HG03025 (cell line): Measurements from ENCODE around the gene MEIOSIN.
A peak's percentile ranks its signal among the peaks of the same experiment; 100 is the strongest.
"Not testable (repeated sequence)": the region's sequence is repeated elsewhere in the genome, so short reads cannot be mapped to it uniquely, and the experiment has no call there.

Experiments
- ATAC-seq: cut with Tn5 transposase; IDR thresholded peaks from one replicate; pipeline ENCODE4 v1.9.1; 2021; ENCODE audit warnings: mild to moderate bottlenecking, moderate library complexity; ENCODE audit not compliant: unreplicated experiment, low FRiP score

MEIOSIN gene, protein sequence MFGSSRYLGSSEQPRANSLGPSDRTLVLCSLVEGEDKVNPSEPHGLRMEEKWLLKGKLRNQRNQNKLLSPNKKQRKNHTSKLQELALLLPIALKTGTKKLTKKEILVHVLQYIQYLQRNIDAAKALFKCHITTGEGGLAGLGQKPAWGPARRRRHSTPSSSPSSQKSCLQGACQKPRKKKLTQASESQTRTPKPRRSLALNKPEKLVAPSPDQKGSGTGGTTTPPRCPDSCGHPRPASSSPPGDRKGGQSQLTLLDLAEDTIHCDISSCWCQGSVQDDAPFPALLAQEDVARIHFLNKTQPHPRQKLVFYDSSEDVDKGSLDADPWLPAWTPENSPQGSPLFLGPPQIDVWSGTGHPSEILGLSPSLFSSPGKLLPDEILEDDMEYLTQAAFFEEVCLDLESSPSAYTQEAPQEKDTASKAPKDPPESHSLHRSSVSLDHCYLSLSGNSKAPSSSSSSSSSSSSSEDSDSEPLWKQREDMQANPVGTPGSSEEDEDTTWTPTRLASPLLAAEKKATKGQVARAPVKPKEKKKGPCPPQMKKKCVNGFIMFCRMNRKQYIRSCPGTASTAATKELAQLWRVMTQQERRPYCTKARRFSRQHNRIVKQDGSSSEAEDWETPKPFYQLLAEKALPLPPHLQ

GRCh38 chr19:45733160-45733810, at the start of gene MEIOSIN:
MEIOSIN (plus strand) TSS chr19:45733439; CDS start chr19:45735377, 1,938 bp downstream.
- ATAC-seq: no peak

GRCh38 chr19:45685045-45685444, 48.2 kb upstream of the MEIOSIN start:
- not testable (repeated sequence) for ATAC-seq

DNA sequence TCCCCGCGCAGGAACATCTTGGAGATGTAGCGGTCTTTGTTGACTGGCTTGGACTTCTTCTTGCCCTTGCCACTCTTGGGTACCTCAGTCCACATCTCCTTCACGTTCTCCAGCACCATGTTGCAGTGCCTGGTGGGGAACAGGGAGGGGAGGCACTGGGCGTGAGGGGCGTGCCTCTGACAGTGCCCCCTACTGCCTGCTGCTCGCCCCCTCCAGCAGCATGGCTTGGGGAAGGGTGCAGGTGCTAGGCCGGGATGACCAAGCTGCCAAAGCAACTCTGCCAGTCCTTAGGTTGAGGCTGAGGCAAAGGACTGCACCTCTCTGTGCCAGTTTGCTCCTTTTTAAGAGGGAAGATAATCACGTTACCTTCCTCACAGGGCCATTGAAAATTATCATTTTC, 45.6 kb upstream of the MEIOSIN start:
- no peak for ATAC-seq

GRCh38 chr19:45691516-45692186, 41.6 kb upstream of the MEIOSIN start, which contains the start of gene SNRPD2:
SNRPD2 (minus strand) TSS chr19:45691953; CDS start chr19:45691888, 65 bp downstream.
- peak; percentile 52 for ATAC-seq

GRCh38 chr19:45692187-45693105, 40.8 kb upstream of the MEIOSIN start, which contains the start of gene QPCTL:
QPCTL (plus strand) TSS chr19:45692666; CDS start chr19:45692704, 38 bp downstream.
- ATAC-seq: peak; percentile 85

DNA sequence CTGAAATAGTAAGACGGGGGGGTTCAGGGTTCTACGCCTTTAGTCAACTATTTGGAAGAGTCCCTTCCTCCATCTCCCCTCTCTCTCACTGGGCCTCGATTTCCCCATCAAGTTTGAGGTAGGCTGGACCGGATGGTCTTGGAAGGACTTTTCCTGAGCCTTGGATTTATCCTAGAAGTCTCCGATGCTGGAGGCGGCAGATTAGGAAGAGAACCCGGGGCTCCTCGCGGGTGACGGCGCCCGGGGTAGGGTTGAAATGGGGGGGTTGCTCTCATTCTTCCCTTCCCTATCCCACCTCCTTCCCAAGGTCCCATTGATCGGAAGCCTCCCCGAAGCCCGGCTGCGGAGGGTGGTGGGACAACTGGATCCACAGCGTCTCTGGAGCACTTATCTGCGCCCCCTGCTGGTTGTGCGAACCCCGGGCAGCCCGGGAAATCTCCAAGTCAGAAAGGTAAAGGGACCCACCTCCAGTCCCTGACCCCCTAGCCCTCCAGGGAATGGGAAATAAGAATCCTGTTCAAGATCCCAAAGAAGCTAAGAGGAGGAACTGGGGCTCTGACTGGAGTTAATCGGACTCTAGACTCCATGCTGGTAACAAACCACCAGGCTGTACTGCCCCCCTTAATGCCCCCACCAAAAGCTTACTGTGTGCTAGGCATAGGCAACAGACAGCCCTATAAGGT, 40.0 kb upstream of the MEIOSIN start:
- ATAC-seq: no peak

GRCh38 chr19:45701676-45702075, 31.6 kb upstream of the MEIOSIN start:
- no peak for ATAC-seq

- ATAC-seq: no peak
These were observed 28.1 kb upstream of the MEIOSIN start for GRCh38 chr19:45705115-45705514.

- no peak for ATAC-seq
These were observed 27.4 kb upstream of the MEIOSIN start for GRCh38 chr19:45705710-45706415.

GRCh38 chr19:45710356-45711130, 22.7 kb upstream of the MEIOSIN start:
- no peak for ATAC-seq

DNA sequence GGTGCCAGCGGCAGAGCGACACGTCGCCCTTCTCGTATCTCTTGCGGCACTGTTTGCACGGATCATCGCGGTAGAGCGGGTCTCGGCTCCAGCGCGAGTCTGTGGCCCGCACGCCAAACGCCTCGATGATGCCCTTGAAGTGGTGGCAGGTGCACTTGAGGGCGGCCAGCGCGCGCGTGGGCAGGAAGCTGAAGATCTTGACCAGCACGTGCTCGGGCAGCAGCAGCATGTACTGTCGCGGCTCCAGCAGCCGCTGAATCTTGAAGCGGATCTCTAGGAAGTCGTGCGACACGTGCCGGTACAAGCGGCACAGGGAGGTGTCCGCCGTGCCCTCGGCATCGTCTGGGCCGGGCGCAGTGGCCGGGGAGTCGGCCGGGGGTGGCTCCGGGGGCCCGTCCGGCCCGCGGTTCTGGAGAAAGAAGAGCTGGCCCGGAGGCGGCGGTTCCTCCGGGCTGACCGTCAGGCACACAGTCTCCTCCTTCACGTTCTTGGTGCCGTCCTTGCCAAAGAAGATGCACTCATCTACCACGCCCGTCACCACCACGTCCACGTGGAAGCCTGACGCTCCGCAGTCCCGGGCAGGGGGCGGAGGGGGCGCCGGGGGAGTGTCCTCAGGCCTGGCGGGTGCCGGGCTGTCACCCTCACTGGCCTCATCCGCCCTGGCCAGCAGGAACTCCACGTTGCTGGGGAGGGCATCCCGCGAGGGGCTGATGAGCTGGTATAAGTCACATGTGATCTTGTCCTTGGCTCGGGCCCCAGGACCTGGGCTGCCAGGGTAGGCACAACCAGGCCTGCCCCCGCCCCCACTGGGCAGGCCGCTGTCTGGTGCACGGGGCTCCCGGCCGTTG, 21.2 kb upstream of the MEIOSIN start:
- no peak for ATAC-seq

DNA sequence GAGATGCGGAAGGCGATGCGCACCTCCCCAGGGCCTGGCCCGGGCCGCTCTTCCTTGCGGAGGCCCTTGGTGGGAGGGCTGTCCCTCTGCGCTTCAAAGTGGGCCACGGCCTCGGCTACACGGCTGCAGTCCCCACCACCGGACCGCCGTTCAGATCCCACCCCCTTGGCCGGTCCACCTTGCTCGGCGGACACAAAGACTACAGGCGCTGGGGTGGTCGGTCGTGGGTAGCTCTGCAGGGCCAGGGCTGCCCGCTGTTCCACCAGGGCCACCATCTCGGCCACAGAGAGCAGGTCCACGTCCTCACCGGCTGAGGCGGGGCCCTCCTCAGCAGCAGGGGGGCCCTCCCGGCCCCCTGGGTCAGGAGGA, 20.6 kb upstream of the MEIOSIN start:
- ATAC-seq: no peak

DNA sequence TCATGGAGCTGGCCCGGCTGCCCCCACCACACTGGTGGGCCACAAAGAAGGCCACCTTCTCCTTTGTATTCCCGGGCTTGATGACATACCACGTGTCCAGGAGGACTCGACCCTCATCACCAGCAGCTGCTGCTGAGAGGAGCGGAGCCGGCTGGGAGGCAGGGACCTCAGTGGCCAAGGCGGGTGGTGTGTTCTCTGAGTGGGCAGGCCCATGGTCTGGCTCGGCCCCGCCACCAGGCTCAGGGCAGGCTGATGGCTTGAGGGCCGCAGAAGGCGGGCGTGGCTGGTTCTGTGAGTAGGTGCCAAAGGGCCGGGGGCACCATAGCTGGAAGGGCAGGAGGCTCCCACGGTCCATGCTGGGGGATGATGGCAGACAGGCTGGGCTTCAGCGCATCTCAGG, 20.1 kb upstream of the MEIOSIN start:
- no peak for ATAC-seq

- no peak for ATAC-seq
These were observed 18.1 kb upstream of the MEIOSIN start for GRCh38 chr19:45715139-45715538.

GRCh38 chr19:45716359-45717130, 16.7 kb upstream of the MEIOSIN start:
- ATAC-seq: no peak
